NCI-H82 (cell line): ENCODE data around the gene VASN.
"Not testable (repeated sequence)": the region's sequence is repeated elsewhere in the genome, so short reads cannot be mapped to it uniquely, and the experiment has no call there.

Source experiments
- DNase-seq: peaks from one replicate; lab custom pipeline; 2025; lab: John Stamatoyannopoulos, UW

The VASN gene

GRCh38 chr16:4371357-4372000 is at the start of gene VASN:
Gene VASN, plus strand, starts transcription at chr16:4371848. Its CDS starts 9,030 bp downstream, at chr16:4380878.
- peak; percentile 72 for DNase-seq

- no peak for DNase-seq
Observed at GRCh38 chr16:4322121-4323052, 49.3 kb upstream of the VASN start.

GRCh38 chr16:4323071-4323844 is 48.4 kb upstream of the VASN start:
- DNase-seq, result no peak

GRCh38 chr16:4323845-4324488 is 47.7 kb upstream of the VASN start:
- no peak for DNase-seq

GRCh38 chr16:4324492-4325252 is 47.0 kb upstream of the VASN start:
- no peak for DNase-seq

GRCh38 chr16:4325253-4325758 is 46.3 kb upstream of the VASN start:
- DNase-seq, result no peak

- DNase-seq, result no peak
Observed at GRCh38 chr16:4327386-4328045, 44.1 kb upstream of the VASN start.

- DNase-seq, result peak; percentile 26
Observed at GRCh38 chr16:4328046-4328781, 43.4 kb upstream of the VASN start.

- DNase-seq, result no peak
Observed at GRCh38 chr16:4328782-4329775, 42.6 kb upstream of the VASN start.

GRCh38 chr16:4330277-4330874 is 41.3 kb upstream of the VASN start:
- DNase-seq, result peak; percentile 75

GRCh38 chr16:4332083-4332482 is 39.6 kb upstream of the VASN start:
- no peak for DNase-seq

- DNase-seq, result no peak
Observed at GRCh38 chr16:4332623-4333307, 38.9 kb upstream of the VASN start.

GRCh38 chr16:4333308-4333638 is 38.4 kb upstream of the VASN start:
- DNase-seq, result no peak

GRCh38 chr16:4333714-4334113 is 37.9 kb upstream of the VASN start:
- not testable (repeated sequence) for DNase-seq

- no peak for DNase-seq
Observed at GRCh38 chr16:4334724-4335495, 36.7 kb upstream of the VASN start.

- no peak for DNase-seq
Observed at GRCh38 chr16:4336701-4337539, 34.7 kb upstream of the VASN start.
